ENCODE data around the gene LDB2.

GRCh38 chr4:16659694-16660093 is 238.8 kb downstream of the LDB2 start:
- no peak for TF ChIP-seq CTCF (IDR thresholded peaks at IDR 0.05)
- no peak for TF ChIP-seq POLR2A (IDR thresholded peaks at IDR 0.05)
- no peak for TF ChIP-seq POLR2AphosphoS5 (IDR thresholded peaks at IDR 0.05)

Data from breast epithelium (tissue), 3 donors.